CD4-positive, alpha-beta T cell treated with Interleukin-17A for 4 hours (primary cell): ENCODE results near the gene CDKN2C.

Experiments
- DNase-seq: peaks from one replicate; pipeline ENCODE4 v3.0.0-alpha.2; 2020; ENCODE audit warnings: mixed read lengths

CDKN2C gene

DNA sequence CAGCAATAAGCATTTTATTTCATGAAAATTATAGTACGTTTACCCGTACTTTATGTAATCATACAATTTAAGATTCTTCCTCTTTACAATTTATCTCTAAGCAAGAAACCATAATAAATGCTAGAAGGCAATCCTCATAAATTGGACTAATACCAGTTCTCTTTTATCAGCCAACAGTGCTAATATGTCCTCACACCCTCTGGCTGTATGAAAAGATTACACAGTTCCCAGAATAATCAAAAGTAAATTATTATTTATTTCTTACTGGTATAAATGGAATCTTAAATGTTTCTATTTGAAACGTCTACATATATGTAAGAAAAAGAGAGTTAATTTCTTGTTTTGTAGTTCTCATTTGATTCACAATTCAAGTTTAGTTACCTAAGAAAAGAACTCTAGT is 3.1 kb upstream of the CDKN2C start:
- DNase-seq: no peak

DNA sequence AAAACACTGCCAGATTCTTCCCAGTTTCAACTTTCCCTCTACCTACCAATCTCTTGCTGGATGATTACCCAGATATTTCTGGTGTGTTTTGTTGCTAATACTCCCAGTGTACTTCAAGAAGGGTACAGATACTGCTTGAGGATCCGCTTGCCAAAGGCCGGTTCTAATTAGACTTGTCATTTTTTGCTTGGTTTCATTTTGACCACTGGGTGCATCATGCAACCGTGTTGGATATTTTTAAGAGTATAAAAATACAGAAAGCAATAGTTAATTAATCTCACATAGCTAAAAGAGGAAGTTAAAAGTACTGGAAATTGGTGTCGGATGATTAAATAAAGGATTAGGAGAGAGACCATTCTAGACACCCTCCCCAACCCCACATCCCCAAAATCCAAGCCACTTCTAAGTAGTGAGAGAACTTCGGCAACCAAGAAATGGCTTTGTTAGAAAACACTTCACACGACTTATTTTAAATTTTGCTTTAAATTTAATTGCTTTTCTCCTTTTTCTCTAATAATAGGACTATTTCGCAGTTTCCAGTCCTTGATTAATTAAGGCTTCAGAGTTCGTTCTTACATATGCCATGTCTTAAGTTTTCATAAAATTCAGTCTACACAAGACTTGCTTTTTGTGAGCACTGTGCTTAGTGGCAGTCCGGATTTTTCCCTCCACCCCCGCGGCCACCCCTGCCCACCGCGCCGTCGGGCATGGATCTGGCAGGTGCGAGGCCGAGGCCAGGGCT is 2.5 kb upstream of the CDKN2C start:
- DNase-seq: no peak

DNA sequence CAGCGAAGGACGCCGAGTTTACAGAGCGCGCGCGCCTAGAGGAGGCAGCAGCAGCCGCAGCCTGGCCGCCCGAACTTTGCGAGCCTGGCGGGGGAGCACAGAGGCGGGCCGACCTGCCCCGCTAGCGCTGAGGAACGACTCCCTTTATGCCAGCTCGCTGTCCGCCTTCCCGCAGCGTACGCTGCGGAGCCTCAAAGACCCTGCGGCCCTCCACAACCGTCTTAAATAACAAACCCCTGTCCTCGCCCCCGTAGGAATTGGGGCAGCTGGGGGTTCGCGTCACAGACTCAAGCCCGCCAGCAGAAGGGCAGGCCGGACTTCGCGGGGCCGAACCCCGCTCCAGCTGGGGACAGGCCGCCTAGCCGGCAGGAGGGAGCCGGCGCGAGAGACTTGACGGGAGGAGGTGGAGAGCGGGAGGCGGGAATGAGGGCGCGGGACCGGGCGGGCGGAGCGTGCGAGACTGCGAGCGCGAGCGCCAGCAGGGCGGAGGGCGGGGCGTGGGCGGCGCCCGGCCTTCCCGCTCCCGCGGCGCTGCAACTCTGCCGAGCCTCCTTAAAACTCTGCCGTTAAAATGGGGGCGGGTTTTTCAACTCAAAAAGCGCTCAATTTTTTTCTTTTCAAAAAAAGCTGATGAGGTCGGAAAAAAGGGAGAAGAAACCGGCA is 1.8 kb upstream of the CDKN2C start:
- peak; percentile 88 for DNase-seq

DNA sequence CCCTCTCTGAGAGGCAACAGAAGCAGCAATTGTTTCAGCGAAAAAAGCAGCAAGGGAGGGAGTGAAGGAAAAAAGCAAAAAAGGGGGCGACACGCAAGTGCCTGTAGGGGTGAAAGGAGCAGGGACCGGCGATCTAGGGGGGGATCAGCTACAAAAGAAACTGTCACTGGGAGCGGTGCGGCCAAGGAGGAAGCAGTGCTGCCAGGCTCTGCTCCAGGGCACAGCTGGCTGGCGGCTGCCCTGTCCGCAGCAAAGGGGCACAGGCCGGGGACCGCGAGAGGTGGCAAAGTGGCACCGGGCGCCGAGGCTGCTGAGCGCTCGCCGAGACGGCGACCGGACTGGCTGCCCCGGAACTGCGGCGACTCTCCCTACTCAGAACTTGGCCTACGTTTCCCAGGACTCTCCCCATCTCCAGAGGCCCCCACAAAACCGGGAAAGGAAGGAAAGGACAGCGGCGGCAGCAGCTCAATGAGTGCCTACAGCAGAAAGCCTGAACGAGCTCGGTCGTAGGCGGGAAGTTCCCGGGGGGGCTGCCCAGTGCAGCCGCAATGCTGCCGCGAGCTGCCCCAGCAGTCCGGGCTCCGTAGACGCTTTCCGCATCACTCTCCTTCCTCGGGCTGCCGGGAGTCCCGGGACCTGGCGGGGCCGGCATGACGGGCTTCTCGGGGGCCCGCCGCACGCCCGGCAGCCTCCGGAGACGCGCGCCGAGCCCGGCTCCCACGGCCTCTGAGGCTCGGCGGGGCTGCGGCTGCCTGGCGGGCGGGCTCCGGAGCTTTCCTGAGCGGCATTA is 1.0 kb upstream of the CDKN2C start:
- DNase-seq: peak; percentile 34

- DNase-seq: no peak
Measured at GRCh38 chr1:50970509-50970887, 453 bp downstream of the CDKN2C start.

DNA sequence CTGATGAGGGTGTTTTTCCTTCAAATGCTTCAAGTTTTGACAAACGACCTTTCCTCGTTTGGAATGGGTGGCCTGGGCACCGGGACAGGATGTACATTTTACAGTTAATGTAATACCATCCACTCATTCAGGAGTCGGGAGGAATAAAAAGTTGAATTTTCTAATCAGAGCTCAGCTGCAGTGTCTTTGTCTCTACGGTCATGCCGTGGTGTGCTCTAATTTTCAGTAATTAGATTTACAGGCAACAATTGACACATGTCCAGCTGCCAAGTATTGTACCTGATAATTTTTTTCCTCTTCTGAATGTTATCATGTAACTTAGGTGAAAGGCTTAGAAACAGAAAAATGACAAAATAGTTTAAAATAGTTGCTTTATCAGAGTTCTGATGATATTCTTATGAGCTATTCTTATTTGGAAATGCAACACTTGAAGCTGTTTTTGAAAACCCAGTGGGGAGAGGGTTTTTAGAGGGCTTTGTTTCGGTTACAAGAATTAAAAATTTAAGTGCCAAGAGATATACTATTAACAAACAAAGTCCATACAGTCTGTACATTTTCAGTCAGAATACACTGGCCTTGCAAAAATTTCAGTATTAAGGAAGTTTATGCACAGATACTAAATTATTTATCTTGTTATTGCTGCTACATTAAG is 1.0 kb downstream of the CDKN2C start:
- DNase-seq: no peak

DNA sequence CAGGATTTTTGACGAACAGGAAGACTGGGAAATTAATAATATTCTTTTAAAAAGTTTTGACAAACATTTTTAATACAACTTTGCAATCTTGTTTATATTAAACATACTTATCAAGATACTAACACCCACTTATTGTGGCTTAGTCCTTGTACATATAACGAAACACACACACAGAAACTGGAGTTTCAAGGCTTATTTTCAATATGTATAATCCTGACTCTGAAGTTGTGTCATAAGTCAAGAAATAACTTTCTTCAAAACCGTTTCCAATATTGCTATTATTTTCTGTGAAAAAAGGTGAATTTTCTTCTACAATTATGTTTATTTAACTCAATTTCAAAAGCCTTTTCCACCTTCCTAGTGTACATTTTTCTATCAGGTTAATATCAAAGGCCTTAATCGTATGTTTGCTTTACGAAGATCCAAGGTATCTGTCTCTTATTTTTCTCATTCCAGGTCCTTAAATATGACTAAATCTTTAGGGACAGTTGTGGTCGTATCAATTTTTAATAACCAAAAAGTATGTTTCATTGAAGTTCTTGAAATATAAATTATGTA is 1.8 kb downstream of the CDKN2C start:
- DNase-seq: no peak

- no peak for DNase-seq
Measured at GRCh38 chr1:50972766-50973165, 2.7 kb downstream of the CDKN2C start.

DNA sequence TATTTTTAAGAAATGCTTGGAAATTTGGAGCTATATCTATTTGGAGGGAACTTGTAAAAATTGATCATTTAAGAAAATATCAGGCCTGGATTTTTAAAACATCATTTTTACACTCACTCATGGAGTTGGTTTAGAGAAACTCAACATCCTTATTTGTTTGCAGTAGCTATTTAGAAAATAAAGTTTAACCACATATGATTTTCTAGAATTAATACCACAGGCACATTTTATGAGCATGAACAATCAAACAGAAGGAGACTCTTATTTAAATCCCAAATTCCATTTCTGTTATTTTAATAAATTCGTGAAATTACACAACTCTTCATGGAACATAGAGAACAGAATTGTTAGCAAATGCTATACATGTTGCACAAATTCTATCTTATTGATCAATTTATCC is 3.2 kb downstream of the CDKN2C start:
- DNase-seq: no peak

- no peak for DNase-seq
Measured at GRCh38 chr1:50973875-50974617, 4.0 kb downstream of the CDKN2C start.

DNA sequence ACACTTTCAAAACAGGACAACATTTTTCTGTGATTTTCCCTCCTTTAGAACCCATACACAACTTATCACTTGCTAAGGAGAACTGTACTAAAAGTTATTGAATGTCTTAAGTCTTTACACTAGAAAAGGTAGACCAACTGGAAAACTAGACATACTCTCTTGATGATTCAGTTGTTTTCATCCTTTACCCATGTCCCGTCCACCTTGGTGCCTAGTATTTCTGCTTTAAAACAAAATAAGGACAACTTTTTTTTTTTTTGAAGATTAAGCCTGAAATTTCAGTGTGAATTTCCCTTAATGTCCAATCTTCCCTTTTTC is 4.5 kb downstream of the CDKN2C start:
- no peak for DNase-seq

GRCh38 chr1:50975436-50975835 is 5.4 kb downstream of the CDKN2C start:
- DNase-seq: no peak

- peak; percentile 14 for DNase-seq
Measured at GRCh38 chr1:50976111-50976889, 6.3 kb downstream of the CDKN2C start.

DNA sequence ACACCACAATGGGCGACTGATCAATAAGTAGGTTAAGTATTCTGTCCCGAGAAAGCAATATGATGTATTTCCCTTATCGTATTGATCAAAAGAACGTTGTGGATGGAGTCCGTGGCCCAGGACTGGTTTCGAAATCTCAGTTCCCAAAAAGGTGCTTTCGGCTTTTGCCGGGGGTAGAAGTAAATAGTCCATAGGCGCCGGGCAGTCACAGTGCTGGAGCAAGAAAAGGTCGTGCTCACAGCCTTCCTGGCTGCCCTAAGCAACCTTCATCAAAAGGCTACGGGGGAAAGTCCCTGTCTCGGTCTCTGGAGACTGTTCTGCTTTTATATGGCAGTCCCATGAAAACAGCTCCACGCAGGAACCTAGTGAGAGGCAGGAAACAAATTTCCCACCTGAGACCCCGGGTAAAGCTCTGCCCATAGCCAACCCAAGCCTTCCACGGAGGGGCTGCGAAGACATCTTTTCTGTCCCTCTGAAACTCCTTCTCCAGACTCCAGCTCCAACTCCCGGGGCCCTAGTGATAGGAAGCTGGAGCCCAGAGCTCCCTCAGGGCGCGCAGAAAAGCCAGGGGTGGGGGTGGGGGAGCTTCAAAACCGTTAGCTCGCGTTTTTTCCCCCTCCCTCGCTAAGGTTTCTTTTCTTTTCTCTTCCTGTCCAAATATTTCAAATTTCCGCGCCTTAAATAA is 7.0 kb downstream of the CDKN2C start:
- DNase-seq: peak; percentile 34

DNA sequence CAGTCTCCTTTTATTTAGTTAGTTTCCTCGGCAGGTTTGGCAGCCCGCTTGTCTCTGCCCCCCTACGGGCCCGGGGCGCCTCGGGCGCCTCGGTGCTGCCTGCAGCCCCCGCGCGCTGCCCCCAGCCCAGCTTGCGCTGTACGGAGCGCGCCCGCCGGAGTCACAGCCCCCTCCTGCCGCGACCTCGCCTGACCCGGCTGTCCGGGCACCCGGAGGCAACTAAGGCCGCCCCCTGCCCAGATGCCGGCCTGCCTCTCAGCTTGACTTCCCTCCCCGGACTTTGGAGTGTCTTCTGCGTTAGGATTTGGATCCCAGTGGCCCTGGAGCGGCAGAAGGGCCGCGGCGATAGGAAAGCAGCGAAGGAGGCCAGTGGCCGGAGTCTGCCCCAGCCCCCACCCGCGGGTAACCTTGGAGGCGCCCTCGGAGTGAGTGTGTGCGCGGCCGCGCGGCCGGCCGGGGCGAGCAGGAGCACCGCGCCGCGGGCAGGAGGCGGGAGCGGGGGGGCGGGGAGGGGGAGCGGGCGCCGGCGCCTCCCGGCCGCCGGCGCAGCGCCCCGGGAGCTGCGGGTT is 7.6 kb downstream of the CDKN2C start:
- peak; percentile 39 for DNase-seq

- DNase-seq: peak; percentile 49
Measured at GRCh38 chr1:50978144-50978851, 8.3 kb downstream of the CDKN2C start.

- DNase-seq: peak; percentile 41
Measured at GRCh38 chr1:50978852-50979781, 9.1 kb downstream of the CDKN2C start.

DNA sequence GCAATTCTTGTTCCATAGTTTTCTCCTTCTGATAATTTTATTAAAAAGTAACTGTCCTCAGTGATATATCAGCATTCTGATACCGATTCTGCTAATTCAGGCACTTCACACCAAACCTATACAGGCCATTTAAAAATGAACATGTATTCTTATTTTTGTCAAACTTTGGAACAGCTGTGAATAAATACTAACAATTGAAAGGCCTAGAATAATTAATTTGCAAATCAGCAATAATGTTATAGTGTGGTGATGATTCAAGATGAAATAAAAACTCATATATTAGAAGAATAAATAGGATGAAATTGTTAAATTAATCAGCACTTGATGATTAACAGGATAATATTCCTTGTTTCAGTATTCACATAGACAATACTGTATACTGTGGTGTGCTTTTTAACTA is 9.9 kb downstream of the CDKN2C start:
- DNase-seq: no peak

GRCh38 chr1:50980505-50980904 is 10.5 kb downstream of the CDKN2C start:
- no peak for DNase-seq
